GM19023 (cell line): ENCODE data around the gene PRG2.
A peak's percentile ranks its signal among the peaks of the same experiment; 100 is the strongest.

Experiments
- ATAC-seq: cut with Tn5 transposase; IDR thresholded peaks from one replicate; pipeline ENCODE4 v1.9.1; 2021; ENCODE audit warnings: mild to moderate bottlenecking, moderate library complexity; ENCODE audit not compliant: unreplicated experiment

PRG2 gene

GRCh38 chr11:57390535-57390934 is at the start of gene PRG2:
Gene PRG2 (minus strand): TSS chr11:57390650. CDS start chr11:57389944, 706 bp downstream.
- no peak for ATAC-seq

GRCh38 chr11:57439786-57440185 is 49.3 kb upstream of the PRG2 start:
- no peak for ATAC-seq

GRCh38 chr11:57438345-57439285 is 48.2 kb upstream of the PRG2 start:
- no peak for ATAC-seq

- no peak for ATAC-seq
These were observed 45.6 kb upstream of the PRG2 start for GRCh38 chr11:57436031-57436430.

- ATAC-seq: no peak
These were observed 44.4 kb upstream of the PRG2 start for GRCh38 chr11:57434640-57435546.

GRCh38 chr11:57432714-57433163 is 42.3 kb upstream of the PRG2 start:
- ATAC-seq: peak; percentile 57

- ATAC-seq: no peak
These were observed 41.7 kb upstream of the PRG2 start for GRCh38 chr11:57432149-57432561.

- ATAC-seq: no peak
These were observed 40.5 kb upstream of the PRG2 start for GRCh38 chr11:57430952-57431351.

GRCh38 chr11:57429946-57430345 is 39.5 kb upstream of the PRG2 start:
- ATAC-seq: no peak

GRCh38 chr11:57428643-57429042 is 38.2 kb upstream of the PRG2 start:
- ATAC-seq: no peak

- no peak for ATAC-seq
These were observed 37.3 kb upstream of the PRG2 start for GRCh38 chr11:57427727-57428082.

- peak; percentile 59 for ATAC-seq
These were observed 36.7 kb upstream of the PRG2 start, which contains the start of gene SLC43A3 for GRCh38 chr11:57426929-57427726. Gene SLC43A3 (minus strand): TSS chr11:57427121. CDS start chr11:57426172, 949 bp downstream.

GRCh38 chr11:57426439-57426928 is 36.0 kb upstream of the PRG2 start:
- ATAC-seq: no peak

GRCh38 chr11:57425565-57426438 is 35.4 kb upstream of the PRG2 start:
- ATAC-seq: no peak

- ATAC-seq: peak; percentile 90
These were observed 34.5 kb upstream of the PRG2 start for GRCh38 chr11:57424792-57425564.

GRCh38 chr11:57424137-57424791 is 33.8 kb upstream of the PRG2 start:
- no peak for ATAC-seq

- no peak for ATAC-seq
These were observed 32.2 kb upstream of the PRG2 start for GRCh38 chr11:57422669-57423068.

GRCh38 chr11:57421805-57422204 is 31.4 kb upstream of the PRG2 start:
- ATAC-seq: no peak
